GM23248 (cell line): ENCODE results near the gene MRPL48. TPM values are rescaled to one million over a fixed set of nuclear protein-coding genes. Genes with fewer than 3 reads are reported as not detected.
"Not testable (repeated sequence)": the region's sequence is repeated elsewhere in the genome, so short reads cannot be mapped to it uniquely, and the experiment has no call there.

Experiments
- DNase-seq: peaks from one replicate; pipeline ENCODE4 v3.0.0-alpha.2; 2015
- H2AFZ ChIP-seq: fragments of 200-600 bp; sonication (generic); 2 replicates; pipeline ENCODE4 v1.6.1; 2016; ENCODE audit warnings: antibody characterized with exemption
- H3F3A ChIP-seq: fragments of 200-600 bp; sonication (generic); 2 replicates; pipeline ENCODE4 v1.6.1; 2016; ENCODE audit warnings: mild to moderate bottlenecking, antibody characterized with exemption, mixed run types; ENCODE audit not compliant: insufficient read depth
- H3K27ac ChIP-seq: fragments of 200-600 bp; sonication (generic); 2 replicates; pipeline ENCODE4 v1.5.1; 2016; ENCODE audit warnings: mild to moderate bottlenecking
- H3K27me3 ChIP-seq: fragments of 200-600 bp; sonication (generic); replicated peaks from 2 replicates; pipeline ENCODE4 v1.6.1; 2016; ENCODE audit warnings: mild to moderate bottlenecking; ENCODE audit not compliant: insufficient read depth
- H3K36me3 ChIP-seq: fragments of 200-600 bp; sonication (generic); 2 replicates; pipeline ENCODE4 v1.6.1; 2016; ENCODE audit warnings: low read depth, mild to moderate bottlenecking
- H3K4me1 ChIP-seq: fragments of 200-600 bp; sonication (generic); 2 replicates; pipeline ENCODE4 v1.6.1; 2016; ENCODE audit warnings: mild to moderate bottlenecking; ENCODE audit not compliant: insufficient read depth
- H3K4me2 ChIP-seq: fragments of 200-600 bp; sonication (generic); one replicate; pipeline ENCODE4 v1.6.1; 2016; ENCODE audit warnings: mild to moderate bottlenecking; ENCODE audit not compliant: unreplicated experiment
- H3K4me3 ChIP-seq: fragments of 200-600 bp; sonication (generic); 2 replicates; pipeline ENCODE4 v1.5.1; 2016; ENCODE audit warnings: mild to moderate bottlenecking
- H3K79me2 ChIP-seq: fragments of 200-600 bp; sonication (generic); 2 replicates; pipeline ENCODE4 v1.6.1; 2016; ENCODE audit warnings: mild to moderate bottlenecking; ENCODE audit not compliant: insufficient read depth
- H3K9ac ChIP-seq: fragments of 200-600 bp; sonication (generic); 2 replicates; pipeline ENCODE4 v1.6.1; 2016; ENCODE audit warnings: mild to moderate bottlenecking
- H3K9me2 ChIP-seq: fragments of 200-600 bp; sonication (generic); 2 replicates; pipeline ENCODE4 v1.6.1; 2016; ENCODE audit warnings: mixed run types, mild to moderate bottlenecking, moderate library complexity; ENCODE audit not compliant: insufficient read depth
- H3K9me3 ChIP-seq: fragments of 200-600 bp; sonication (generic); one replicate; pipeline ENCODE4 v1.6.1; 2017; ENCODE audit warnings: low read depth
- H4K20me1 ChIP-seq: fragments of 200-600 bp; sonication (generic); 2 replicates; pipeline ENCODE4 v1.6.0; 2016; ENCODE audit not compliant: insufficient read depth
- EZH2 ChIP-seq: fragments of 200-600 bp; sonication (generic); IDR thresholded peaks from 2 replicates; pipeline ENCODE4 v1.6.1; 2018; ENCODE audit warnings: antibody characterized with exemption, mild to moderate bottlenecking; ENCODE audit not compliant: insufficient read depth, poor library complexity, severe bottlenecking
- EZH2phosphoT487 ChIP-seq: fragments of 200-600 bp; sonication (generic); IDR thresholded peaks from 2 replicates; pipeline ENCODE4 v1.6.1; 2018; ENCODE audit warnings: antibody characterized with exemption, moderate library complexity, mild to moderate bottlenecking, low read depth; ENCODE audit not compliant: insufficient read depth
- WGBS, 2 experiments: methylation state at CpG; one replicate each; pipeline ENCODE4 v1.1.6; 2015 to 2017; ENCODE audit warnings: low lambda C conversion rate in 2 of 2, low coverage in 1 of 2; ENCODE audit errors: missing lambda C conversion rate in 2 of 2; 5-methylcytosine and 5-hydroxymethylcytosine counted together
- in situ Hi-C: fragments of 300-500 bp; cut with MboI; formaldehyde crosslinking; loops from 2 replicates; pipeline ENCODE4 v1.15.0; 2020
- polyA plus RNA-seq: library from polyadenylated mRNA; unstranded; fragments of >200 nt; fragmentation: Nextera tagmentation; extraction: Ambion mirVana; gene quantifications from 2 replicates; pipeline ENCODE4 v1.2.1, GENCODE V29; 2016
- total RNA-seq: library from RNA; depleted of rRNA; stranded (reverse); fragments of >200 nt; shearing (Covaris generic); gene quantifications from 2 replicates; pipeline ENCODE4 v1.2.3, GENCODE V29; 2014

The MRPL48 gene
- total and polyA plus RNA-seq, 2 experiments from 2014 or later: 21.4 to 40.1 TPM

DNA sequence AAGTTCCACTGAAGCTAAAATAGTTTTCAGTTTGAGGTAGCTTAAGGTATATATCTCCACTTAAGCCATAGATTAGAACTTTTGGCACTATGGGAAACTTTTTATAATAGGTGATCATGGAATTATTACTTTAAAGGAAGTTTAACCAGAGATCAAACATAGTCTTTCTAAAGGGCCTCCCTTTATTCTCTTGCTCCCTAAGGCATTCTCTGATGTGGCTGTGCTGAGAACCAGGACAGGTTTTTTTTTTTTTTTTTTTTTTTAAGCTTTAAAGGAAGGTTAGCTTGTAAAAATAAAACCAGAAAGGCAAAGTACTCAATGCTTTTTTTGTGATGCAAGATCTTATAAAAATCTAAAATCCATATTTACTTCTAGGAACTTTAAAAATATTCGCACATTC is 2.9 kb upstream of the MRPL48 start:
- TF ChIP-seq EZH2phosphoT487 (no peak), EZH2 (no peak)
- no peak for DNase-seq
- H3K27me3 ChIP-seq: no peaks in the 10 kb centered on the region
- in situ Hi-C loops: no loop called here
- peaks cover 17% of the 10 kb centered on the region; the same call in 1 of the 2 replicates for H3F3A ChIP-seq
- H3K9me2 ChIP-seq: no peaks in the 10 kb centered on the region
- no peaks in the 10 kb centered on the region for H4K20me1 ChIP-seq
- peaks cover 12% of the 10 kb centered on the region for H3K79me2 ChIP-seq
- no peak overlapping the region for H3K27ac ChIP-seq
- H3K9me3 ChIP-seq: no peaks in the 10 kb centered on the region
- H3K4me2 ChIP-seq: no peak overlapping the region
- WGBS, 2 experiments: 88 to 98% methylated on average over 1 of the region's 1 CpG
- H3K9ac ChIP-seq: no peak overlapping the region
- no peak overlapping the region for H3K4me3 ChIP-seq
- peaks cover 16% of the 10 kb centered on the region for H3K4me1 ChIP-seq
- H2AFZ ChIP-seq: no peak overlapping the region
- H3K36me3 ChIP-seq: no peaks in the 10 kb centered on the region

DNA sequence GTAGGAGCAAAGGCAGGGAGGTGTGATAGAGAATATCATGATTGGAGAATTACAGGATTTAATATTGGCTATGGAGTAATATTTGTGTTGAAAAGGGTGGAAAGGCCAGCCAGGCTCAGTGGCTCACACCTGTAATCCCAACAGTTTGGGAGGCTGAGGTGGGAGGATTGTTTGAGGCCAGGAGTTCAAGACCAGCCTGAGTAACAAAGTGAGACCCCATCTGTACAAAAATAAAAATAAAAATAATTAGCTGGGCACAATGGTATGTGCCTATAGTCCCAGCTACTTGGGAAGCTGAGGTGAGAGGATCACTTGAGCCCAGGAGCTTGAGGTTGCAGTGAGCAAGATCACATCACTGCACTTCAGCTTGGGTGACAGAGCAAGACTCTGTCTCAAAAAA is 2.2 kb upstream of the MRPL48 start:
- DNase-seq, H3K9me3 ChIP-seq, H4K20me1 ChIP-seq, H3K27ac ChIP-seq, H3K27me3 ChIP-seq, H3K4me2 ChIP-seq, H3K4me3 ChIP-seq, H3K9ac ChIP-seq, H3K9me2 ChIP-seq, in situ Hi-C loops, H2AFZ ChIP-seq, H3K36me3 ChIP-seq: not testable (repeated sequence)
- Histone ChIP-seq H3F3A (peaks cover 13% of the 10 kb centered on the region; the same call in 1 of the 2 replicates), H3K4me1 (peaks cover 12% of the 10 kb centered on the region), H3K79me2 (peaks cover 15% of the 10 kb centered on the region)

DNA sequence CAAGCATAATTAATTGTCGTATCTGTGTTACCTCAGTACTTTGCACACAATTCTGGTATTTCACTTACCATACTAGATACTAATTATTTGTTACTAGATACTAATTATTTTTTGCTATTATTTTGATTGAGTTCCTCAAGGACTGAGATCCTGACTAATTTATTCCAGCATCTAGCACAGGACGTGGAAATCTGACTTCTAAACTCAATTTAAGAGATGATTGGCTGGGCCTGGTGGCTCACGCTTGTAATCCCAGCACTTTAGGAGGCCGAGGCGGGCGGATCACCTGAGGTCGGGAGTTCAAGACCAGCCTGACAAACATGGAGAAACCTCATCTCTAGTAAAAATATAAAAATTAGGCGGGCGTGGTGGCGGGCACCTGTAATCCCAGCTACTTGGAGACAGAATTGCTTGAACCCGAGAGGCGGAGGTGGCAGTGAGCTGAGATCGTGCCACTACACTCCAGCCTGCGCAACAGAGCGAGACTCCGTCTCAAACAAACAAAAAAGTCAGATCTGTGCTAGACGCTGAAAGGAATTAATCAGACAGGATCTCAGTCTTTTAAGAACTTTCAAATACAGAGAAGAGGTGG is 527 bp upstream of the MRPL48 start:
- H3K4me3 ChIP-seq: peak overlapping the region; percentile 96
- peak overlapping the region; percentile 99 for H3K4me2 ChIP-seq
- peaks cover 12% of the 10 kb centered on the region for H3K4me1 ChIP-seq
- WGBS, 2 experiments: 22 to 24% methylated on average over 17 of the region's 17 CpGs
- peak; percentile 19 for DNase-seq
- H3K9me2 ChIP-seq: no peaks in the 10 kb centered on the region
- peaks cover 13% of the 10 kb centered on the region; the same call in 1 of the 2 replicates for H3F3A ChIP-seq
- no peaks in the 10 kb centered on the region for H4K20me1 ChIP-seq
- no peaks in the 10 kb centered on the region for H3K9me3 ChIP-seq
- in situ Hi-C loops: no loop called here
- H3K27me3 ChIP-seq: no peaks in the 10 kb centered on the region
- peak overlapping the region; percentile 92 for H3K27ac ChIP-seq
- H3K36me3 ChIP-seq: no peaks in the 10 kb centered on the region
- H2AFZ ChIP-seq: peak overlapping the region; percentile 100
- peak overlapping the region; percentile 93 for H3K9ac ChIP-seq
- TF ChIP-seq EZH2phosphoT487: no peak
- TF ChIP-seq EZH2: no peak
- peaks cover 24% of the 10 kb centered on the region for H3K79me2 ChIP-seq

DNA sequence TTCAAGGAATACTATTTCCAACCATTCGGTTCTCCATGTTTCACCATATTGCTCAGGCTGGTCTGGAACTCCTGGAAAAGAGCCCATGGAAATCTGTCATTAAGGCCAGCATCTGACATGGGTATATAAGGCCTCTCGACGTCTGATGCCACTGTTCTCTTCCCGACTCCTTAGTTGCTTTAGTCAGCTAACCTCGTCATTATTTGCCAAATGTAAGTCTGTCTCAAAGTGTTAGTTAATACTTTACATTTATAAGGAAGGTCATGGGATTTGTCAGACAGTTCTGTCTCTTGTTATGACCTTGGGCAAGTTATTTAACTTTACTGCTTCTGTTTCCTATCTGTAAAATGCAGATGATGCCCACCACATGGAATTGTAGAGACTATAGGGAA is 1.6 kb downstream of the MRPL48 start:
- Histone ChIP-seq H3K79me2 (peaks cover 24% of the 10 kb centered on the region), H2AFZ (peak overlapping the region; percentile 100), H3K27me3 (no peaks in the 10 kb centered on the region), H3K36me3 (no peaks in the 10 kb centered on the region), H3F3A (peaks cover 13% of the 10 kb centered on the region; the same call in 1 of the 2 replicates), H3K4me2 (peak overlapping the region; percentile 99), H4K20me1 (no peaks in the 10 kb centered on the region), H3K4me1 (peaks cover 12% of the 10 kb centered on the region), H3K9ac (peak overlapping the region; percentile 93; the same call in 1 of the 2 replicates), H3K4me3 (peak overlapping the region; percentile 96), H3K9me3 (no peaks in the 10 kb centered on the region), H3K9me2 (no peaks in the 10 kb centered on the region), H3K27ac (peak overlapping the region; percentile 92)
- WGBS, 2 experiments: 56% methylated on average over 5 of the region's 5 CpGs
- peak; percentile 10 for DNase-seq
- in situ Hi-C loops: no loop called here
- no peak for TF ChIP-seq EZH2
- no peak for TF ChIP-seq EZH2phosphoT487

DNA sequence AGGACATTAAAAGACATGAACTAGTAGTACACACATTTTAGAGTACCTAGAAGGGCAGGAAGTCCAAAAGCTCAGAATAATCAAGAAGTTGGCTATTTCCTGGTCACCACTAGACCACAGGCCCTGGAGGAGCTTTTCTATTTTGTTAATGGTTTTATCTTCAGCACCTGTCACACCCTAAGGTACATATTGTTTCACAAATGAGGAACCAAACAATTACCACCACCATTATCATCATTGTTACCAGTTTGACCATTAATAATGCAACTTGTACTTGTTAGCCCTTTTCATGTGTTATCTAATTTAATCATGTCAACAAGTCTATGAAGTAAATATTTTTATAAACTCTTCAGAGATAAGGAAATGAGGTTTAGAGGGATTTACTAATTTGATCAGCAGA is 4.9 kb downstream of the MRPL48 start:
- Histone ChIP-seq H3K4me1 (peaks cover 6% of the 10 kb centered on the region), H3K79me2 (peaks cover 24% of the 10 kb centered on the region)

More for the DNA sequence above, 4.9 kb downstream of the MRPL48 start:
- DNase-seq: no peak
- no peaks in the 10 kb centered on the region for H3K9me2 ChIP-seq
- no peaks in the 10 kb centered on the region for H4K20me1 ChIP-seq
- in situ Hi-C loops: no loop called here
- no peaks in the 10 kb centered on the region for H3K36me3 ChIP-seq
- no peak overlapping the region for H3K4me3 ChIP-seq
- no peak for TF ChIP-seq EZH2
- TF ChIP-seq EZH2phosphoT487: no peak
- no peak overlapping the region for H3K4me2 ChIP-seq
- peaks cover 13% of the 10 kb centered on the region; the same call in 1 of the 2 replicates for H3F3A ChIP-seq
- no peak overlapping the region for H2AFZ ChIP-seq
- H3K27ac ChIP-seq: no peak overlapping the region
- H3K9ac ChIP-seq: no peak overlapping the region
- no peaks in the 10 kb centered on the region for H3K9me3 ChIP-seq
- no peaks in the 10 kb centered on the region for H3K27me3 ChIP-seq
